Karpas-422 (cell line): ENCODE measurements around the gene FAF2. TPM values are rescaled to one million over a fixed set of nuclear protein-coding genes. Genes with fewer than 3 reads are reported as not detected.

Experiments
- DNase-seq: peaks from one replicate; pipeline ENCODE4 v3.0.0-alpha.2; 2015
- H2AFZ ChIP-seq: fragments of 200-600 bp; sonication (generic); 2 replicates; pipeline ENCODE4 v1.6.1; 2014; ENCODE audit warnings: antibody characterized with exemption, low read length, mixed read lengths
- H3K27ac ChIP-seq: fragments of 200-600 bp; sonication (generic); 2 replicates; pipeline ENCODE4 v1.5.1; 2014; ENCODE audit warnings: mild to moderate bottlenecking, low read length, moderate library complexity
- H3K27me3 ChIP-seq: fragments of 200-600 bp; sonication (generic); 2 replicates; pipeline ENCODE4 v1.6.1; 2014; ENCODE audit warnings: low read length, mixed read lengths
- H3K36me3 ChIP-seq: fragments of 200-600 bp; sonication (generic); 2 replicates; pipeline ENCODE4 v1.6.1; 2014; ENCODE audit warnings: low read length, mixed read lengths; ENCODE audit not compliant: insufficient read depth
- H3K4me1 ChIP-seq: fragments of 200-600 bp; sonication (generic); 2 replicates; pipeline ENCODE4 v1.6.1; 2014; ENCODE audit warnings: mild to moderate bottlenecking, low read length, mixed read lengths
- H3K4me2 ChIP-seq: fragments of 200-600 bp; sonication (generic); 2 replicates; pipeline ENCODE4 v1.6.1; 2014; ENCODE audit warnings: low read length, low read depth, mild to moderate bottlenecking; ENCODE audit not compliant: poor library complexity, severe bottlenecking
- H3K4me3 ChIP-seq: fragments of 200-600 bp; sonication (generic); 2 replicates; pipeline ENCODE4 v1.5.1; 2014; ENCODE audit warnings: mild to moderate bottlenecking, antibody characterized with exemption, low read length, mixed read lengths
- H3K79me2 ChIP-seq: fragments of 200-600 bp; sonication (generic); 2 replicates; pipeline ENCODE4 v1.6.1; 2014; ENCODE audit warnings: mild to moderate bottlenecking, low read length, mixed read lengths
- H3K9ac ChIP-seq: fragments of 200-600 bp; sonication (generic); 2 replicates; pipeline ENCODE4 v1.6.0; 2014; ENCODE audit warnings: low read length
- H3K9me2 ChIP-seq: fragments of 200-600 bp; sonication (generic), shearing (Covaris generic); replicated peaks from 2 replicates; pipeline ENCODE4 v1.6.0; 2014; ENCODE audit warnings: mild to moderate bottlenecking, low read length, moderate library complexity; ENCODE audit not compliant: insufficient read depth
- H3K9me3 ChIP-seq: fragments of 300-700, 200-600 bp; sonication (generic); 2 replicates; pipeline ENCODE4 v1.6.1; 2014; ENCODE audit warnings: low read length, mixed read lengths
- H4K20me1 ChIP-seq: fragments of 200-600 bp; sonication (generic); 2 replicates; pipeline ENCODE4 v1.6.1; 2014; ENCODE audit warnings: mild to moderate bottlenecking, antibody characterized with exemption, low read length, low read depth; ENCODE audit not compliant: insufficient read depth
- total RNA-seq: library from RNA; depleted of rRNA; stranded (reverse); fragments of >200 nt; shearing (Covaris generic); gene quantifications from 2 replicates; pipeline ENCODE4 v1.2.3, GENCODE V29; 2014; ENCODE audit warnings: low replicate concordance

Gene FAF2
- total RNA-seq, 1 experiment from 2014 or later: 37.5 TPM

GRCh38 chr5:176491101-176491502 is 42.9 kb downstream of the FAF2 start:
- H3K36me3 ChIP-seq: peaks cover 45% of the 10 kb centered on the region; the same call in 1 of the 2 replicates

GRCh38 chr5:176491901-176492300 is 43.7 kb downstream of the FAF2 start:
- Histone ChIP-seq H3K9me3 (no peaks in the 10 kb centered on the region), H4K20me1 (no peaks in the 10 kb centered on the region), H3K4me2 (no peak overlapping the region), H3K9me2 (no peaks in the 10 kb centered on the region), H3K27ac (no peak overlapping the region), H3K27me3 (no peaks in the 10 kb centered on the region), H3K79me2 (peaks cover 15% of the 10 kb centered on the region), H3K4me1 (no peaks in the 10 kb centered on the region), H2AFZ (no peak overlapping the region), H3K4me3 (no peak overlapping the region), H3K36me3 (peaks cover 43% of the 10 kb centered on the region; the same call in 1 of the 2 replicates), H3K9ac (no peak overlapping the region)
- no peak for DNase-seq

More at GRCh38 chr5:176491101-176491502, 42.9 kb downstream of the FAF2 start:
- Histone ChIP-seq H4K20me1 (no peaks in the 10 kb centered on the region), H3K4me2 (no peak overlapping the region), H3K27ac (no peak overlapping the region), H3K9ac (no peak overlapping the region), H3K4me1 (no peaks in the 10 kb centered on the region), H3K4me3 (no peak overlapping the region), H3K9me2 (no peaks in the 10 kb centered on the region), H3K9me3 (no peaks in the 10 kb centered on the region), H3K79me2 (peaks cover 20% of the 10 kb centered on the region), H3K27me3 (no peaks in the 10 kb centered on the region), H2AFZ (no peak overlapping the region)
- DNase-seq: no peak

GRCh38 chr5:176492431-176492830 is 44.2 kb downstream of the FAF2 start:
- no peak overlapping the region for H3K4me2 ChIP-seq
- H3K36me3 ChIP-seq: peaks cover 45% of the 10 kb centered on the region; the same call in 1 of the 2 replicates
- no peaks in the 10 kb centered on the region for H4K20me1 ChIP-seq
- H3K27me3 ChIP-seq: no peaks in the 10 kb centered on the region
- DNase-seq: no peak
- H3K27ac ChIP-seq: no peak overlapping the region
- no peak overlapping the region for H3K4me3 ChIP-seq
- H3K79me2 ChIP-seq: peaks cover 11% of the 10 kb centered on the region
- H3K9ac ChIP-seq: no peak overlapping the region
- no peaks in the 10 kb centered on the region for H3K9me3 ChIP-seq
- H3K9me2 ChIP-seq: no peaks in the 10 kb centered on the region
- H2AFZ ChIP-seq: no peak overlapping the region
- H3K4me1 ChIP-seq: no peaks in the 10 kb centered on the region

- Histone ChIP-seq H3K36me3 (peaks cover 54% of the 10 kb centered on the region), H3K4me3 (no peak overlapping the region), H2AFZ (no peak overlapping the region), H3K27me3 (no peaks in the 10 kb centered on the region), H3K9me3 (no peaks in the 10 kb centered on the region), H3K4me2 (no peak overlapping the region), H3K9ac (no peak overlapping the region), H3K9me2 (no peaks in the 10 kb centered on the region), H4K20me1 (no peaks in the 10 kb centered on the region), H3K79me2 (no peaks in the 10 kb centered on the region), H3K4me1 (no peaks in the 10 kb centered on the region), H3K27ac (no peak overlapping the region)
- DNase-seq: no peak
These were observed 49.7 kb downstream of the FAF2 start for GRCh38 chr5:176497852-176498251.

- H3K4me2 ChIP-seq: no peak overlapping the region
- no peak overlapping the region for H3K4me3 ChIP-seq
- no peak overlapping the region for H2AFZ ChIP-seq
- H3K9me2 ChIP-seq: no peaks in the 10 kb centered on the region
- no peak overlapping the region for H3K27ac ChIP-seq
- H3K27me3 ChIP-seq: no peaks in the 10 kb centered on the region
- no peaks in the 10 kb centered on the region for H4K20me1 ChIP-seq
- no peaks in the 10 kb centered on the region for H3K9me3 ChIP-seq
- peaks cover 41% of the 10 kb centered on the region for H3K36me3 ChIP-seq
- no peaks in the 10 kb centered on the region for H3K79me2 ChIP-seq
- DNase-seq: no peak
- no peaks in the 10 kb centered on the region for H3K4me1 ChIP-seq
- H3K9ac ChIP-seq: no peak overlapping the region
These were observed 51.1 kb downstream of the FAF2 start for GRCh38 chr5:176499273-176499672.

- no peaks in the 10 kb centered on the region for H4K20me1 ChIP-seq
These were observed 52.3 kb downstream of the FAF2 start for GRCh38 chr5:176500511-176500910.

GRCh38 chr5:176501333-176501732 is 53.1 kb downstream of the FAF2 start:
- Histone ChIP-seq H3K36me3 (peaks cover 29% of the 10 kb centered on the region), H3K4me3 (no peak overlapping the region), H2AFZ (no peak overlapping the region), H3K9me2 (no peaks in the 10 kb centered on the region), H3K9me3 (no peaks in the 10 kb centered on the region), H3K79me2 (no peaks in the 10 kb centered on the region), H3K9ac (no peak overlapping the region), H3K27ac (no peak overlapping the region), H3K4me2 (no peak overlapping the region), H3K27me3 (no peaks in the 10 kb centered on the region), H3K4me1 (no peaks in the 10 kb centered on the region), H4K20me1 (no peaks in the 10 kb centered on the region)
- DNase-seq: no peak

More at GRCh38 chr5:176500511-176500910, 52.3 kb downstream of the FAF2 start:
- Histone ChIP-seq H3K9me2 (no peaks in the 10 kb centered on the region), H3K9me3 (no peaks in the 10 kb centered on the region), H3K36me3 (peaks cover 35% of the 10 kb centered on the region), H3K79me2 (no peaks in the 10 kb centered on the region), H3K9ac (no peak overlapping the region), H3K4me3 (no peak overlapping the region), H3K4me1 (no peaks in the 10 kb centered on the region), H2AFZ (no peak overlapping the region), H3K27me3 (no peaks in the 10 kb centered on the region), H3K27ac (no peak overlapping the region), H3K4me2 (no peak overlapping the region)
- no peak for DNase-seq

- no peaks in the 10 kb centered on the region for H4K20me1 ChIP-seq
- no peaks in the 10 kb centered on the region for H3K9me3 ChIP-seq
- H2AFZ ChIP-seq: no peak overlapping the region
- H3K4me3 ChIP-seq: no peak overlapping the region
- H3K36me3 ChIP-seq: peaks cover 29% of the 10 kb centered on the region
- H3K27ac ChIP-seq: no peak overlapping the region
- H3K27me3 ChIP-seq: no peaks in the 10 kb centered on the region
- no peaks in the 10 kb centered on the region for H3K9me2 ChIP-seq
- no peak overlapping the region for H3K4me2 ChIP-seq
- no peak for DNase-seq
- no peak overlapping the region for H3K9ac ChIP-seq
- H3K4me1 ChIP-seq: no peaks in the 10 kb centered on the region
- no peaks in the 10 kb centered on the region for H3K79me2 ChIP-seq
These were observed 55.3 kb downstream of the FAF2 start for GRCh38 chr5:176503496-176503895.

GRCh38 chr5:176507911-176508310 is 59.7 kb downstream of the FAF2 start:
- Histone ChIP-seq H3K4me2 (no peak overlapping the region), H3K9me2 (no peaks in the 10 kb centered on the region), H2AFZ (no peak overlapping the region), H3K79me2 (no peaks in the 10 kb centered on the region), H3K9ac (no peak overlapping the region), H3K27ac (no peak overlapping the region), H3K27me3 (no peaks in the 10 kb centered on the region), H3K36me3 (peaks cover 19% of the 10 kb centered on the region; the same call in 1 of the 2 replicates), H3K4me3 (no peak overlapping the region), H3K9me3 (no peaks in the 10 kb centered on the region), H3K4me1 (no peaks in the 10 kb centered on the region), H4K20me1 (no peaks in the 10 kb centered on the region)
- DNase-seq: no peak
